Effector memory CD8-positive, alpha-beta T cell (primary cell): ENCODE data around the gene MMP23B.
A peak's percentile ranks its signal among the peaks of the same experiment; 100 is the strongest.

ENCODE experiments used
- ATAC-seq: fragments of 150-1000 bp; cut with Tn5 transposase; replicated peaks from 2 replicates; pipeline ENCODE4 v1.10.0; 2021; ENCODE audit warnings: mild to moderate bottlenecking, moderate library complexity
- DNase-seq, 3 experiments: peaks; one replicate each; pipeline ENCODE4 v3.0.0; 2021
- H3K27ac Mint-ChIP-seq, 2 donors: one replicate each; pipeline ENCODE4 v1.8.0; 2022; ENCODE audit warnings: mild to moderate bottlenecking in 2 of 2, mixed read lengths in 2 of 2, moderate library complexity in 2 of 2
- H3K27me3 Mint-ChIP-seq, 2 donors: one replicate each; pipeline ENCODE4 v1.8.0; 2022; ENCODE audit warnings: mixed read lengths in 2 of 2
- H3K36me3 Mint-ChIP-seq: one replicate; pipeline ENCODE4 v1.8.0; 2022; ENCODE audit warnings: mild to moderate bottlenecking, moderate library complexity, mixed read lengths; ENCODE audit not compliant: insufficient read depth
- H3K4me1 Mint-ChIP-seq, 2 donors: one replicate each; pipeline ENCODE4 v1.8.0; 2022; ENCODE audit warnings: low read depth in 2 of 2, mixed read lengths in 2 of 2
- H3K4me3 Mint-ChIP-seq, 2 donors: one replicate each; pipeline ENCODE4 v1.8.0; 2022; ENCODE audit warnings: mild to moderate bottlenecking in 2 of 2, mixed read lengths in 2 of 2, moderate library complexity in 2 of 2
- H3K9me3 Mint-ChIP-seq, 2 donors: one replicate each; pipeline ENCODE4 v1.8.0; 2022; ENCODE audit warnings: mixed read lengths in 2 of 2

MMP23B gene

GRCh38 chr1:1599030-1599934 is 32.7 kb upstream of the MMP23B start:
- peak; percentile 72 for ATAC-seq
- Mint-ChIP-seq H3K27ac (no peak overlapping the region), H3K36me3 (peaks cover 10% of the 10 kb centered on the region), H3K4me3 (peak overlapping the region; percentile 77 to 83), H3K9me3 (no peaks in the 10 kb centered on the region), H3K4me1 (peaks cover 6 to 9% of the 10 kb centered on the region in 2 donors), H3K27me3 (no peaks in the 10 kb centered on the region)
- DNase-seq, result peak in 2 of 3 experiments; percentile 21 to 35

- Mint-ChIP-seq H3K27me3 (no peaks in the 10 kb centered on the region), H3K4me3 (peak within 1 kb of the TSS; percentile 78 to 83), H3K9me3 (no peaks in the 10 kb centered on the region), H3K4me1 (peaks cover 6 to 9% of the 10 kb centered on the region in 2 donors), H3K27ac (no peak within 1 kb of the TSS), H3K36me3 (peaks cover 10% of the 10 kb centered on the region)
- DNase-seq (no peak), ATAC-seq (peak; percentile 60)
Observed at GRCh38 chr1:1599935-1600860, 31.8 kb upstream of the MMP23B start, which contains the start of gene FNDC10. Gene FNDC10, minus strand, starts transcription at chr1:1600135. Its CDS starts 120 bp downstream, at chr1:1600015.

DNA sequence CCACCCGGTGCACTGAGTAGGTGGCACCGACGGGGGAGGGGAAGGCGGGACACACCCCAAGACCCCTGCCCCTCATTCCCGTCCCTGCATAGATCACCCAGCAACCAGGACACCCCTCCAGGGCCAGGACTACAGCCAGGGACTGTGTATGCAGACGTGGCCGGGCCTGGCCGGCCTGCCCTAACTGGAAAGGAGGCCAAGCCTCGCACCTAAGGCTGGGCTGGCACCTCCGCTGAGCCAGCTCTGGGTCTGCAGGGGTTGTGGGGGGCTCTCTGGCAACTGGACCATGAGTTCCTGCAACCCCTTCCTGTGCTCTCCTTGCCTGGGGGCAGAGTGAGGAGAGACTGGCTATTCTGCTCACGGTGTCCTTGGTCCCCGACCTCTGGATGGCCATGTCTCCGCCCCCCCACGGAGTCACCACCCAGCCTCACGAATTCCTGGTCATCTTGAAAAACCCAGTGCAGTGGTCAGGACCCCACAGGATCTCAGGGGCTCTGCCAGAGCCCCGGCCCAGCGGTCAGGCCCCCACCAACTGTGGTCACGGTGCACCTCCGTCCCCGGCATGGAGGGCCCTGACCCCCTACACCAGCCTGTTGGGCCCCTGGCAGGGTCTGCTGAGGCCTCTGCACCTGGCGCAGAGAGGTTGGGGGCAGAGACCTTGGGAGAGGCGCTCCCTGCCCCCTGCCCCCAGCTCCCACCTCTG is 31.0 kb upstream of the MMP23B start:
- ATAC-seq (no peak), DNase-seq (no peak)
- Mint-ChIP-seq H3K36me3 (peaks cover 10% of the 10 kb centered on the region), H3K9me3 (no peaks in the 10 kb centered on the region), H3K27me3 (no peaks in the 10 kb centered on the region), H3K4me1 (peaks cover 6 to 9% of the 10 kb centered on the region in 2 donors), H3K27ac (no peak overlapping the region), H3K4me3 (peak overlapping the region; percentile 73 to 78)

DNA sequence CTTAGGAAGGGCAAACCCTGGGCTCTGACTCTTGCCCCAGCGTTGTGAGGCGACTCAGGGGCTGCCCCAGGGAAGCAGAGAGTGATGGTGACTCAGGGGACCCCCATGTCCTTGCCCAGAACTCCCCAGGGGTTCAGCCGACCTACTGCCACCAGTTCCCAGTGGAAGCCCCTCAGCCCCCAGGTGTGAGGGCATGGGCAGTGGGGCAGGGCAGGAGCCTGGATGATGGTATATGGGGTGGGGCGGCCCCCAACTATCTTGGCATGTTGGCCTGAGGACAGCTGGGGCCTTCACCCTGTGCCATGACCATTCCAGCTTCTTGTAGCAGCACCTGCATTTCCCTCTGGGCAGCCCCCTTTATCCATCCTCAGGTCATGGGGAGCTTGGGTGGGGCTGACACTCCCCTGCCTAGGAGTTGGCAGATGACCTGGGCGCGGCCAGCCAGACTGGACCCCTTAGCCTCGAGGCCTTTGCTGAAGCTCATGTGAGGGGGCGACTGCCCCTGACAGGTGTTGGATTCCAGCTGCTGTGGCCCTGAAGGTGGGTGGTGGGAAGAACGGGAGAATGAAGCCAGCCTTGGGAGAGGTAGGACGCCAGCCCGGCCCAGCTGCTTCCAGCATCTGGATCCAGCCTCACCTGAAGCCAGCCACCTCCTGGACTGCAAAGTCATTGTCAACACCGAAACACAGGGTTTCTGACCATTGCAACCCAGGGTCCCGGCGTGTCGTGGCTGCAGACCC is 30.2 kb upstream of the MMP23B start:
- ATAC-seq, result no peak
- Mint-ChIP-seq H3K4me1 (peaks cover 6 to 9% of the 10 kb centered on the region in 2 donors), H3K9me3 (no peaks in the 10 kb centered on the region), H3K27ac (no peak overlapping the region), H3K4me3 (no peak overlapping the region), H3K27me3 (no peaks in the 10 kb centered on the region), H3K36me3 (peaks cover 11% of the 10 kb centered on the region)
- DNase-seq, result no peak

DNA sequence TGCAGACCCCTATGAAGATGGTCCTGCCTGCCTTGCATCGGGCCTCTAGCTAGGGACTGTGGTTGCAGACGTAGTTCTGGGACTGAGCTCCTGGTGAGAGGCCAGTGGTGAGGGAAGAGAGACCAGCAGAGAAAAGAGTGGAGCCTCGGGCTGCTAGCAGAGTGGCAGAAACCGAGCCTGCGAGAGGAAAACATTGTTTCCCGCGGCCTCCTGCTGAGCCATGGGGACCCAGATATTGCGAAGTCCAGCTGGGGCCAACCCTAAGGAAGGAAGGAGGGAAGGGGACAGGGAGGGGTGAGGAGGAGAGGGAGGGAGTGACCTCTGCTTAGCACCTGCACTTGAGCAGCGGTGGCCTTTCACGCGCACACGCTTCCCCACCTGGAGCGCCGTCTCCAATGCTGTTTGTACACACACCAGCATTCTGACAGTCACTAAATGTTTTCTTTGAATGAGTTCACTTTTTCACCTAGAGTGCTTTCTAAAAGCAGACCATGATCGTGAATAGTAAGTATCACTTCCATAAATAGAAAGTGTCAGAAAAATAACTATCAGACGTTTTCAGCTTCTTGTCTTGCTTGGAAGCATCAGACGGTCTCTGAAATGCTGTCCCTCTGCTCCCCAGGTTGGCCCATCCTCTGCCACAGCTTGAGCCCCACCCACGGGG is 29.5 kb upstream of the MMP23B start:
- Mint-ChIP-seq H3K9me3 (no peaks in the 10 kb centered on the region), H3K36me3 (peaks cover 13% of the 10 kb centered on the region), H3K27ac (no peak overlapping the region), H3K4me3 (no peak overlapping the region), H3K4me1 (peaks cover 6 to 13% of the 10 kb centered on the region in 2 donors), H3K27me3 (no peaks in the 10 kb centered on the region)
- no peak for DNase-seq
- ATAC-seq, result no peak

DNA sequence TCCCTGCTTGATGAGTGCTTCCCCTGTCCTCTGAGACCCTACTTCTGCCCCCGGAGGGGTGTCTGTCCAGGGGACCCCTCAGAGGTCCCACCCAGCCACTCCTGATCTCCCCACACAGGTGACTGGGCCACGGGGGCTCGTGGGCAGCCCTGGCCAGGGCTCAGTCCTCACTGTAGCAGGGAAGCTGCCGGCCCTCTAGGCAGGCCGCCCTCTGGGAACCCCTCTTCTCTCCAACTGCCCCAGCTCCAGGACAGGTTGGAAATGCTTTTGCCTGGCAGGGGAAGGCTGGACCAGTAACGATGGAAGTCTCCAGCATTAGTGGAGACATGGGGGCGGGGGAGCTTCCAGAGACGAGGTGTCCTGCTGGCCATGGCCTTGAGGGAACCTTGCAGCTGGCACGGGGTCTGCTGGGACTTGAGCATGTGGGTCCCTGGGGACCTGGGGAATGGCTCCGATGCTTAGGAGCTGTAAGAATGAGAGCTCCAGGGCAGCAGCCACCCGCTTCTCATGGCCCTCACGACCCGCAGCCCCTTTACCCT is 28.9 kb upstream of the MMP23B start:
- H3K27ac Mint-ChIP-seq, result no peak overlapping the region

DNA sequence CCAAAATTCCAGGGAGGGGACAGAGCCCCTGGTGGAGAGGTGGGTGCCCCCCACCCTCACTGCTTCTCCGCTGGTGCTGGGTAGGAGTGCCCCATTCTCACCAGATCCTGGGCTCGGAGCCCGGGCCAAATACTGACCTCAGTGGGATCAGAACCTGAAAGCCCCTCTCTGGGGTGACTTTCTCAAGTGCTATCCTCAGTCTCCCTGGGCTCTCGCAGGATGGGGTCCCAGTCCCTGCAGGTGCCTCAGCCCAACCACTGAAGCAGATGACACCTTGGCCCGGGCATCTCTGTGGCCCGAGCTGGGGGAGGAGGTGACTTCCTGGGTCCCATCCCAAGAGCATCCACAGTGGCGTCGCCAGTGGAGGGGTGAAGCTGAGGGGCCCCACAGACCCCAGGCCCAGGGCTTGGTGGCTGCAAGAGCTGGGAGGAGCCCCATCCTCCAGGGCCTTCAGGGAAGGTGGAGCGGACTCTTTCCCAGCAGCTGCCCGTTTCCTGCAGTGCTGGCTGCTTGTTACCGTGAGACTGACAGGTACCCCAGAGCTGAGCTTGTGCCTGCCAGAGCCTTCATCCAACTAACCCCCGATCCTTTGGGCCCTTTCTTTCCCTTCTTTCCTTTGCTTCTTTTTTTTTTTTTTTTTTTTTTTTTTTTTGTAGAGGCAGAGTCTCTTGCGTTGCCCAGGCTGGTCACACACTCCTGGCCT is 28.2 kb upstream of the MMP23B start:
- Mint-ChIP-seq H3K27me3 (no peaks in the 10 kb centered on the region), H3K4me3 (no peak overlapping the region), H3K27ac (no peak overlapping the region)

More for the DNA sequence above, 28.9 kb upstream of the MMP23B start:
- DNase-seq, result no peak
- ATAC-seq, result no peak
- peaks cover 6 to 13% of the 10 kb centered on the region in 2 donors for H3K4me1 Mint-ChIP-seq
- H3K27me3 Mint-ChIP-seq, result no peaks in the 10 kb centered on the region
- no peaks in the 10 kb centered on the region for H3K9me3 Mint-ChIP-seq
- peaks cover 13% of the 10 kb centered on the region for H3K36me3 Mint-ChIP-seq
- H3K4me3 Mint-ChIP-seq, result no peak overlapping the region

DNA sequence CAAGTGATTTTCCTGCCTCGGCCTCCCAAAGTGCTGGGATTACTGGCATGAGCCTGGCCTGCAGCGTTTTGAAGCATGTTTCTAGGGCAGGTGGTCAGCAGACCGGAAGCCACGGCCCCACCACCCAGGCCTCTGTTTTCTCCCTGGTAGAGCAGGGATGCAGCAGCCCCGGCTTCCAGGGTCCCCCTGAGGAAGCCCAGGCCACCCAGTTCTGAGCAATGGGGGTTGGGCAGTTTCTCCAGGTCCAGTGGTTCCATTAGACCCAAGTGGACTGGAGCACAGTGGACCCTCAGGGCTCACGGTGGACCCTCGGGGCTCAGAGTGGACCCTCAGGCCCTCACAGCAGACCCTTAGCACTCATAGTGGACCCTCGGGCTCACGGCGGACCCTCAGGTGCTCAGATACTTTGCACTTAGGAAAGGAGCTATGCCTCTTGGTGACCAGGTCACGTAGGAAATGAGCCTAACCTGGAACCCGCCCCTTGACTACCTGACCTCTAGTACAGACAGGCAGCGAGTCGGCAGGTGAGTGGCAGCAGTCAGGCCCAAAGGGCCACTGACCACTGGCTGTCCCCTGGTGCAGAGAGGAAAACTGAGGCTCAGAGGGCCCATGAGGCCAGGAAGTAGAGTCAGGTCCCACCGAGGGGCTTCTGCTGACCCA is 27.5 kb upstream of the MMP23B start:
- DNase-seq, result no peak
- no peak for ATAC-seq
- peak overlapping the region in 1 of 2 donors; percentile 55 for H3K27ac Mint-ChIP-seq
- H3K4me1 Mint-ChIP-seq, result peaks cover 0 to 10% of the 10 kb centered on the region in 2 donors
- no peaks in the 10 kb centered on the region for H3K27me3 Mint-ChIP-seq
- no peak overlapping the region for H3K4me3 Mint-ChIP-seq
- H3K9me3 Mint-ChIP-seq, result no peaks in the 10 kb centered on the region
- H3K36me3 Mint-ChIP-seq, result peaks cover 9% of the 10 kb centered on the region

More for the DNA sequence above, 28.2 kb upstream of the MMP23B start:
- no peak for ATAC-seq
- DNase-seq, result no peak
- H3K4me1 Mint-ChIP-seq, result peaks cover 4 to 12% of the 10 kb centered on the region in 2 donors
- H3K9me3 Mint-ChIP-seq, result no peaks in the 10 kb centered on the region
- H3K36me3 Mint-ChIP-seq, result peaks cover 11% of the 10 kb centered on the region

- Mint-ChIP-seq H3K4me1 (peaks cover 0 to 10% of the 10 kb centered on the region in 2 donors), H3K27ac (peak overlapping the region in 1 of 2 donors; percentile 55), H3K9me3 (no peaks in the 10 kb centered on the region), H3K36me3 (peaks cover 9% of the 10 kb centered on the region), H3K27me3 (no peaks in the 10 kb centered on the region), H3K4me3 (no peak overlapping the region)
- ATAC-seq, result no peak
- no peak for DNase-seq
Observed at GRCh38 chr1:1605034-1605591, 26.9 kb upstream of the MMP23B start.

GRCh38 chr1:1605724-1606123 is 26.2 kb upstream of the MMP23B start:
- no peak for ATAC-seq
- Mint-ChIP-seq H3K9me3 (no peaks in the 10 kb centered on the region), H3K27ac (no peak overlapping the region), H3K27me3 (no peaks in the 10 kb centered on the region), H3K4me3 (no peak overlapping the region), H3K4me1 (peaks cover 0 to 8% of the 10 kb centered on the region in 2 donors), H3K36me3 (peaks cover 9% of the 10 kb centered on the region)
- DNase-seq, result no peak

DNA sequence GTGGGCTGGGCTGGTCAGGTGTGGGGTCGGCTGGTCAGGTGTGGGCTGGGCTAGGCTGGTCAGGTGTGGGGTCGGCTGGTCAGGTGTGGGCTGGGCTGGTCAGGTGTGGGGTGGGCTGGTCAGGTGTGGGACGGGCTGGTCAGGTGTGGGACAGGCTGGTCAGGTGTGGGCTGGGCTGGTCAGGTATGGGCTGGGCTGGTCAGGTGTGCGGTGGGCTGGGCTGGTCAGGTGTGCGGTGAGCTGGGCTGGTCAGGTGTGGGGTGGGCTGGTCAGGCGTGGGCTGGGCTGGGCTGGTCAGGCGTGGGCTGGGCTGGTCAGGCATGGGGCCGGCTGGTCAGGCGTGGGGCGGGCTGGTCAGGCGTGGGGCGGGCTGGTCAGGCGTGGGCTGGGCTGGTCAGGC is 25.7 kb upstream of the MMP23B start:
- Mint-ChIP-seq H3K4me1 (peaks cover 0 to 7% of the 10 kb centered on the region in 2 donors), H3K4me3 (no peak overlapping the region), H3K27me3 (no peaks in the 10 kb centered on the region), H3K36me3 (peaks cover 9% of the 10 kb centered on the region), H3K27ac (no peak overlapping the region), H3K9me3 (no peaks in the 10 kb centered on the region)
- ATAC-seq, result no peak
- DNase-seq, result no peak
